Kidney glomerular epithelial cell (primary cell): Measurements from ENCODE around the gene TMPRSS11B.
"Not testable (repeated sequence)": the region's sequence is repeated elsewhere in the genome, so short reads cannot be mapped to it uniquely, and the experiment has no call there.

Experiments
- DNase-seq: peaks from one replicate; lab custom pipeline; 2025; lab: John Stamatoyannopoulos, UW

The TMPRSS11B gene

GRCh38 chr4:68218044-68218443 lies 27.4 kb downstream of the TMPRSS11B start:
- DNase-seq, result no peak

DNA sequence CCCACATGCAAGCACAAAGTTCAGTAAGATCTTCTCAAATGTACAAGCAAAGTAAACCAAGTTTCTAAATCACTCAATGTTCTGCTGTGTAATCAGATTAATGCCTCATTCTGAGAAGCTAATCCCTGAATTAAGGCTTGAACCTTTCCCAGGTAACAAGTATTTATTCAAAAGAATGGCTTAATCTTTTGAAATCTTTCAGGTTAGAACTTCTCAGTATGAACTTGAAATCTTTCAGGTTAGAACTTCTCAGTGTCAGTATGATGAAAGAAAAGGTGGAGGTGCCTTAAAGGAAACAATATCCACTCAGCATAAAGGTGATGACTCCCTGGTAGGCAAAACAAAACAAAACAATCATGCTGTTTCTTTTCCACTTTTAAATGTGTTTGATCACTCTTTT lies 29.0 kb downstream of the TMPRSS11B start:
- DNase-seq, result no peak

GRCh38 chr4:68209003-68209402 lies 36.5 kb downstream of the TMPRSS11B start:
- DNase-seq, result no peak

DNA sequence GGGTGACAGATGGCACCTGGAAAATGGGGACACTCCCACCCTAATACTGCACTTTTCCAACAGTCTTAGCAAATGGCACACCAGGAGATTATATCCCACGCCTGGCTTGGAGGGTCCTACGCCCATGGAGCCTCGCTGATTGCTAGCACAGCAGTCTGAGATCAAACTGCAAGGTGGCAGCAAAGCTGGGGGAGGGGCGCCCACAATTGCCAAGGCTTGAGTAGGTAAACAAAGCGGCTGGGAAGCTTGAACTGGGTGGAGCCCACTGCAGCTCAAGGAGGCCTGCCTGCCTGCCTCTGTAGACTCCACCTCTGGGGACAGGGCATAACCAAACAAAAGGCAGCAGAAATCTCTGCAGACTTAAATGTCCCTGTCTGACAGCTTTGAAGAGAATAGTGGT lies 51.2 kb downstream of the TMPRSS11B start:
- not testable (repeated sequence) for DNase-seq

- DNase-seq, result no peak
Observed at GRCh38 chr4:68193194-68193593, 52.3 kb downstream of the TMPRSS11B start.

DNA sequence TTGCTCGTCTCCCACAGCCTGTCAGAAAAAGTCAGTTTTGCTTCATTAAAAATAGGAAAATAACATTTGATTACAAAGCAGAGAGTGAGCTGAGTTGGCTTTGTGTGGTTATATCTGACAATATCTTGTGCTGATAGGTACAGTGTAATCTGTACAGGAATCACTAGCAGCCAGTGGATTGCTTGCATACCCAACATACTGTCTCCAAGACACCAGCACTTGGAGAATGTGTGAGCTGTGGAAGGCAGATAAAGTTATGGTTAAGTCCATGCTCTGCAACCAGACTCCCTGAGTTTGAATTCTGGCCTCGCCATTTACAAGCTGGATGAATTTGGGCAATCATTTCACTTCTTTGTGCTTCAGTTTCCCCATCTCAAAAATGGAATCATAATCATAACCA lies 58.3 kb downstream of the TMPRSS11B start:
- no peak for DNase-seq

DNA sequence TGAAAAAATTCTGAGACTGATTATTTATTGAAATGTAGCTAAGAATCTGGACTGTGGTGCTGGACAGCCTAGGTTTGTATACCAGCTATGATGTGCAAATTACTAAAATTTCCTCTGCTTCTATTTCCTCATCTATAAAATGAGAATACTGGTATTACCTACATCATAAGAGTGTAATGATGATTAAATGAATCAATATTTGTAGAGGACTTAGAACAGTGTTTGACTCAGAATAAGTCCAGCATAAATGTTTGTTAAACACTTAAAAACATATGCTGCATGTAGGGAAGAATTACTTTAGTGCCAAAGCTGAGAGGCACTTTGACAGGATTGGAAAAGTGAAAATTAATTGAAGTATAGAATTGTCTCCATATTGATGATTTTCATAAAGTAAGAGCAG lies 60.6 kb downstream of the TMPRSS11B start:
- DNase-seq, result no peak

- DNase-seq, result no peak
Observed at GRCh38 chr4:68183417-68183816, 62.1 kb downstream of the TMPRSS11B start.

DNA sequence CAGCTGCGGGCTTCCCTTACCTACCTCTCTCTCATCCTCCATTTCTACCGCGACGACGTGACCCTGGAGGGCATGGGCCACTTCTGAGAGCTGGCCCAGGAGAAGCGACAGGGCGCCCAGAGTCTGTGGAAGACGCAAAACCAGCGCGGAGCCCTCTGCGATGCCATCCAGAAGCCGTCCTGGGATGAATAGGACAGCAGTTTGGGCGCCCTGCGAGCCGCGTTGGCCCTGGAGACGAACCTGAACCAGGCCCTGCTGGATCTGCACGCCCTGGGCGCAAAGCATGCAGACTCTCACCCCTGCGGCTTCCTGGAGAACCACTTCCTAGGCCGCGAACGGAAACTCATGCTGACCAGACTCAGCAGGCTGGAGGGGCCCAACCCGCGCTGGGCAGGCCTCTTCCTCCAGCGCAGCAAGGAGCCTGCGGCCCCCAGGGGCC lies 63.1 kb downstream of the TMPRSS11B start:
- DNase-seq, result no peak

DNA sequence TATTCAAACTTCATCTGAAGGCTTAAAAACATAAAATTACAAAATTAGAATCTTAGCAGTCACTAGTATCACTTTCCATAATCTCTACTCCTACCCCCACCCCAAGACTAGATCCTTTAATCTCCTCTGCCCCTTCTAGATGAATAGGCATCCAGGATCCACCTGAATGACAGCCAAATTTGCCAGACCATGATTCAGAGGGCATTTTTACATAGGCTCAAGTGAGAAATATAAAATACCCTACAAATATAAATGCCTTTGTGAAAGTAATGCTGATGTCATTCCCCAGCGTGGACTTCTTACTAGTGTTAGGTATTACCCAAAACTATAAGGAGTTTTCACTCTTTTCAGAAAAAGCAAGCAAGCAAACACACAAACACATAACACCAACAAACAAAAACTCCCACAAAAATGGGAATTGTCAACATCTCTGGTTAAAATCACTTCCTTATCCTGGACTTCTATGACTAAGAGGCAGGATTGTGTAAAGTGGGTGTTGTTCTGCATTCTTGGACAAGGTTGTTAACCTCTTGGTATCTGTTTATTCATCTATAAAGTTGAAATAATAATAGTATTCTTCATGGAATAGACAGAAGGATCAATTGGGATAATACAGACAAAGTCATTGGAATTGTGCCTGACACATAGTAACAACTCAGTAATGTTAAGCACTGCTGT lies 64.5 kb downstream of the TMPRSS11B start:
- peak; percentile 51 for DNase-seq

DNA sequence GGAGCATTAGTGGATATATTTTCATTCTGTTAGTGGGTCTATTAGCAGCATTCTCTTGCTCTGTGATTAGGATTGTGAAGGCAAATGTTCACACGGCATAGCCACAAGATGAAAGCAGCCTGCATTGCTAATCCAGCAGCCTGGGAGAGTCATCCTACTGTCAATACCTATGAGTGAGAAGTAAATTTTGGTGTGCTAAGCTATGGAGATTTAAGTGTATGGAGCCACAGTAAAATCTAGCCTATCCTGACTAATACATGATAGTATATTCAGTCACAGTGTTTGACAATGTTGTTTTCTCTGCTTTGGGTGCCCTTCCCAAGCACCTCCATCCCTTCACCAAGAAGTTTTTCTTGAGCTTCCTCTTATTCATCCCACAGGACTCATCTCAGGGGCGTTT lies 68.6 kb downstream of the TMPRSS11B start:
- DNase-seq, result no peak
